Esophagus (tissue), 2 donors: ENCODE results near the gene CTNNA1. TPM values are rescaled to one million over a fixed set of nuclear protein-coding genes. Genes with fewer than 3 reads are reported as not detected.

Source experiments
- H3K27ac ChIP-seq, 2 donors: one replicate each; pipeline ENCODE4 v1.5.1; 2013; ENCODE audit warnings: low read depth in 2 of 2, mild to moderate bottlenecking in 2 of 2, inconsistent platforms in 1 of 2, low read length in 1 of 2, moderate library complexity in 1 of 2
- H3K27me3 ChIP-seq, 2 donors: one replicate each; pipeline ENCODE4 v1.6.1; 2013; ENCODE audit warnings: low read length in 2 of 2, control low read depth in 1 of 2, mild to moderate bottlenecking in 1 of 2; ENCODE audit not compliant: insufficient read depth in 2 of 2, control insufficient read depth in 1 of 2
- H3K36me3 ChIP-seq, 2 donors: one replicate each; pipeline ENCODE4 v1.6.1; 2013; ENCODE audit warnings: low read length in 1 of 2; ENCODE audit not compliant: control insufficient read depth in 2 of 2, insufficient read depth in 2 of 2
- H3K4me1 ChIP-seq, 2 donors: one replicate each; pipeline ENCODE4 v1.6.1; 2013; ENCODE audit warnings: low read length in 1 of 2; ENCODE audit not compliant: control insufficient read depth in 2 of 2, insufficient read depth in 2 of 2
- H3K4me3 ChIP-seq, 2 donors: one replicate each; pipeline ENCODE4 v1.5.1; 2013; ENCODE audit warnings: low read length in 2 of 2, mild to moderate bottlenecking in 2 of 2, low read depth in 1 of 2, moderate library complexity in 1 of 2
- H3K9me3 ChIP-seq, 2 donors: one replicate each; pipeline ENCODE4 v1.6.1; 2013; ENCODE audit warnings: mild to moderate bottlenecking in 2 of 2, low read depth in 1 of 2, low read length in 1 of 2, moderate library complexity in 1 of 2; ENCODE audit not compliant: control insufficient read depth in 2 of 2, insufficient read depth in 1 of 2
- WGBS, 2 donors: extraction: QIAGEN DNeasy Blood & Tissue Kit; methylation state at CpG; one replicate each; pipeline ENCODE4 v1.1.7; 2013; 5-methylcytosine and 5-hydroxymethylcytosine counted together
- polyA plus RNA-seq, 2 donors: library from polyadenylated mRNA; stranded (reverse); fragments of 200-250 nt; gene quantifications; one replicate each; pipeline ENCODE4 v1.2.3, GENCODE V29; 2013
- donor health status: healthy with polysubstance abuse.
- donor health status: Bipolar disorder and iron deficiency.

The CTNNA1 gene
- polyA plus RNA-seq, 2 donors, result 221 to 223 TPM

DNA sequence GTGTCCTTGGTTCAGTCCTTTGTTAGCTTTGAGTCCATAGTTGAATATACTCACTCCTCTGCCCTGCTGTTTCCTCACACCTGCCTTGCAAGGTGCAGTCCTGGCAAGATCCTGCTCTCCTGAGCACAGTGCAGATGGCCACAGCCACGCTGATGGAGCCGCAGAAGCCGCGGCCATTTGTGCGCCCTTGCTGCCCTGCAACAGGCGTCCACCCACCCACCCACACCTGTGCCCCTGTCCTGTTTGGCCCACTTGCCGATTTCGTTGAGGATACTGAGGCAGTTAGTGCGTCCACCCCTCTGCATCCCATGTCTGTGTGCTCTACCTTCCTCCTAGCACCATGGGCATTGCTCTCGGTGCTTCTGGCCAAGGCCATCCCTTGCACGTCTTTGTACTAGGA is 173.0 kb downstream of the CTNNA1 start:
- 89 to 95% methylated on average over 11 of the region's 11 CpGs for WGBS, 2 donors
- Histone ChIP-seq H3K4me1 (peaks cover 0 to 2% of the 10 kb centered on the region in 2 donors), H3K36me3 (peaks cover 18 to 42% of the 10 kb centered on the region in 2 donors), H3K9me3 (no peaks in the 10 kb centered on the region), H3K27me3 (no peaks in the 10 kb centered on the region), H3K4me3 (no peak overlapping the region), H3K27ac (no peak overlapping the region)

DNA sequence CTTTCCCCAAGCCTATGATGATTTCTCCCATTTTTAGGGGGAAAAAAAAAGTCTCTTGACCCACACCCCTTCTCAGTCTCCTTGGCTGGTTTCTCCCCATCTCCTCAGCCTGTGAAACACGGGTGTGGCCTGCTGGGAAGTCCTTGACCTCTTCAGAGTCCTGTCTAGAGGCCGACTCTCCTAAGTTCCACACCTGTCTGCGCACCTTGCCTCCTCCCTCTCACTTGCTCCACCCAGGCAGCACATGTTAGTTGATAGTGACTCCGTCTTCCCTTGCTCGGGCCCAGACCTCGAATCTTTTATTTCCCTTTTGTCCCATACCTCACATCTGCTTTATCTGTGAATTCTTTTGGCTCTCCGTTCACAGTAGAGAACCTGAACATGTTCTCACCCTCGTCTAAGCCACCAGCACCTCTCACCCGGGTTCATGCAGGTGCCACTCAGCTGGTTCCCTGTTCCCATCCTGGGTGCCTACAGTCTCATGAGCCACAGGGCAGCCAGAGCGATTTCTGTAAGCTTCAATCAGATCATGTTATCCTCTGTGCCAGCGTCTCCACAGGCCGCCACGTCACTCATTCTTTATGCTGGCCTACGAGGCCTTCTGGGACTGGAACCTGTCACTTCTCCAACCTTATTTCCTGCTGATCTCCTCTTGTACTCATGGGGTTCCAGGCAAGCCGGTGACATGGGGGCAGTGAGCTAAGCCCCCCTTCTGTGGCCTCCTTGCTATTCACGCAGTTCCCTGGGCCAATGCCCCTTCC is 173.6 kb downstream of the CTNNA1 start:
- WGBS, 2 donors, result 82 to 86% methylated on average over 16 of the region's 16 CpGs
- Histone ChIP-seq H3K4me3 (no peak overlapping the region), H3K27ac (no peak overlapping the region), H3K36me3 (peaks cover 22 to 48% of the 10 kb centered on the region in 2 donors), H3K9me3 (no peaks in the 10 kb centered on the region), H3K27me3 (no peaks in the 10 kb centered on the region), H3K4me1 (peaks cover 0 to 2% of the 10 kb centered on the region in 2 donors)

DNA sequence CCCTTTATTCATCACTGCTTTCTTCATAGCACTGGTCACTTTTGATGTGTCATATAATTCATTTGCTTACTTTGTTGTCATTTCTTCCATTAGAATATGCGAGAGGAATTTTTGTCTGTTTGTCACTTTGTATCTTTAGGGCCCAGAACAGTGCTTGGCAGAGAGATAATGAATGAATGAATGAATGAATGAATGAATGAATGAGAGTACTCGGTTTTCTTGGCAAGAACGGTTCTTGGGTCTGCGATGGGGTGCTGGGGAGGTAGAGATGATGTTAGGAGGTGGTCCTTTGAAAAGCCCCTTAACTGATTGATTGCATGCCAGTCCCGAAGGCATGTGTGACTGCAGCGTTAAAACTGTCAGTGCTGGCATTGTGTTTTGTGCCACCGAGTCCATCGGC is 174.3 kb downstream of the CTNNA1 start:
- Histone ChIP-seq H3K4me3 (no peak overlapping the region), H3K4me1 (peaks cover 0 to 2% of the 10 kb centered on the region in 2 donors), H3K27me3 (no peaks in the 10 kb centered on the region), H3K9me3 (no peaks in the 10 kb centered on the region), H3K27ac (no peak overlapping the region), H3K36me3 (peaks cover 28 to 55% of the 10 kb centered on the region in 2 donors)
- 75 to 77% methylated on average over 8 of the region's 8 CpGs for WGBS, 2 donors

DNA sequence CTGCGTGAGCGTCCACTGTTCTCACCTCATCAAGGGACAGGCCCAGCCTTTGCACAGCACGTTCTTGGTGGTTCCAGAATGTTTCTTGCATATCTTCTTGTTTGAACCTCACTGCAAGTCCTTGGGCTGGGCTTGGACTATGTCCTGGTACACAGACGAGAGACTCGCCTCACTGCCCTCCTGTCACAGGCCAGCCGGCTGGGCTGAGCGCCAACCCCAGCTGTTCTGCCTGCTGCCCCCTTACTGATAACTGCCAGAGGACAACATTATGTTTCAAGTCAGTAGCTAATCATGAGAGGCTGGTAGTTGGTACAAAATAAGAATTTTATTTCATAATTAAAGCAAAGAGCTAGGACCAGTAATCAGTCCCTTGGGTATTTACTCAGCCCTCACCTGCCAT is 174.8 kb downstream of the CTNNA1 start:
- no peak overlapping the region for H3K4me3 ChIP-seq
- H3K27ac ChIP-seq, result no peak overlapping the region
- H3K4me1 ChIP-seq, result peaks cover 0 to 2% of the 10 kb centered on the region in 2 donors
- H3K36me3 ChIP-seq, result peaks cover 30 to 59% of the 10 kb centered on the region in 2 donors
- H3K27me3 ChIP-seq, result no peaks in the 10 kb centered on the region
- 62 to 74% methylated on average over 7 of the region's 7 CpGs for WGBS, 2 donors
- no peaks in the 10 kb centered on the region for H3K9me3 ChIP-seq

DNA sequence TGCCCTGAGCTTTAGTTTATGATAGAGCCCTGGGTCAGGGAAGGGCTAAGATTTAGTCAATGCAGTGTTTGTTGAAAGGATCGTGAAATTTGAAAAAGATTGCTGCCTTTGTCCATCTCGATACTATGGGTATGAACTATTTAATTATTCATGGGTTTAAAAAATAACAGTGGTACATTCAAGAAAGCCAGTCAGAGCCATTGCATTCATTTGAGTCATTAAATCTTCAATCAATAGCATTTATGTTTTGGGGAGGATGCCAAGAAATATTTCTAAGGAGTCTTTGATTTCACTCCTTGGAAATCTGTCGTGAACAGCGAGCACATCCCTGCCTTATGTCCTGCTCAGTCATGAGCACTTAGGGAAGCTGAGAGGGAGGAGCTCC is 176.3 kb downstream of the CTNNA1 start:
- no peak overlapping the region for H3K4me3 ChIP-seq
- H3K4me1 ChIP-seq, result peaks cover 0 to 2% of the 10 kb centered on the region in 2 donors
- H3K9me3 ChIP-seq, result no peaks in the 10 kb centered on the region
- peaks cover 34 to 64% of the 10 kb centered on the region in 2 donors for H3K36me3 ChIP-seq
- H3K27ac ChIP-seq, result no peak overlapping the region
- WGBS, 2 donors, result 71 to 82% methylated on average over 4 of the region's 4 CpGs
- no peaks in the 10 kb centered on the region for H3K27me3 ChIP-seq

DNA sequence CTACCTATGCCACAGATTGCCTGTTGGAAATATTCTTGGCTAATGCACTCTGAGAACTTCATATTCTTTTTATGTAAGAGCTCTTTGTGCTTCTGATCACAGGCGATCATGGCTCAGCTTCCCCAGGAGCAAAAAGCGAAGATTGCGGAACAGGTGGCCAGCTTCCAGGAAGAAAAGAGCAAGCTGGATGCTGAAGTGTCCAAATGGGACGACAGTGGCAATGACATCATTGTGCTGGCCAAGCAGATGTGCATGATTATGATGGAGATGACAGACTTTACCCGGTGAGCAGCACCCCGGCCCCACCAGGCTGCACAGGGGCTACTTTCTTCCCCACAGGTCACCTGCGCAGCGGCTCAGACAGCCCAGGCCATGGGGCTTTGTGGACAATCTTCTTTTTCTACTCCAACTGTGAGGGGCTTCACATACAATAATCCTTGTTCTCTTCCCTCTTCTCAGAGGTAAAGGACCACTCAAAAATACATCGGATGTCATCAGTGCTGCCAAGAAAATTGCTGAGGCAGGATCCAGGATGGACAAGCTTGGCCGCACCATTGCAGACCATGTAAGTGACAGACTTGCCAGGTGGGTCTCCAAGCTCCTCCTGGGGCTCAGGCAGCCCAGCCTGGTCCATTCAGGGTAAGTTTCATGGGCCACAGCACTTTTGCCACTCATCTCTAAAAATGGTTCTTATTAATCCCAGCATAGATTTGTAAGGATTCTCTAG is 177.3 kb downstream of the CTNNA1 start:
- peaks cover 37 to 64% of the 10 kb centered on the region in 2 donors for H3K36me3 ChIP-seq
- H3K27me3 ChIP-seq, result no peaks in the 10 kb centered on the region
- H3K9me3 ChIP-seq, result peaks cover 0 to 2% of the 10 kb centered on the region in 2 donors
- peaks cover 0 to 2% of the 10 kb centered on the region in 2 donors for H3K4me1 ChIP-seq
- no peak overlapping the region for H3K4me3 ChIP-seq
- 83 to 88% methylated on average over 10 of the region's 10 CpGs for WGBS, 2 donors
- no peak overlapping the region for H3K27ac ChIP-seq

DNA sequence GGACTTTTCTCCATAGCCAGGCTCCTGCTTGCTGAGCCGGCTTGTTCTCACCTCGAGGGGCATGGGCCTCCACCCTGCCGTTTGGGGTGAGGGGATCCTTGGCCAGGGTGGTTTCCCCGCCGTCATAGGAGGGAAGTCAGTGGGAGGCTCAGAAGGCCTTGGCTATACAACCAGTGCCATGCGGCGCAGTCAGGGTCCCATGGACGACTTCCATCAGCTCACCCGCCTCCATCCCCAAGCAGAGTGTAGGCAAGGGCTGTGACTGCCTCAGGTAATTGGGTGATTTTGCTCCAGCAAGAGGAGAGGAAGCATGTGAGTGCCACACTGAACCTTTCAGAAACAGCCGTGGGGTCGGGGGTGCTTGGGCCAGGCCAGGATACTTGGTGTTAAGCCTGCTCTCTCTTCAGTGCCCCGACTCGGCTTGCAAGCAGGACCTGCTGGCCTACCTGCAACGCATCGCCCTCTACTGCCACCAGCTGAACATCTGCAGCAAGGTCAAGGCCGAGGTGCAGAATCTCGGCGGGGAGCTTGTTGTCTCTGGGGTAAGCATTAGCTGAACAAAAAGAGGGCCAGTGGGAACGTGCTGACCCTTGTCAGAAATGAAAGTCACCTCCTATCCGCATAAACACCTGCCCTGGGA is 179.1 kb downstream of the CTNNA1 start:
- no peak overlapping the region for H3K4me3 ChIP-seq
- H3K27me3 ChIP-seq, result no peaks in the 10 kb centered on the region
- 86% methylated on average over 20 of the region's 20 CpGs for WGBS, 2 donors
- H3K36me3 ChIP-seq, result peaks cover 30 to 55% of the 10 kb centered on the region in 2 donors
- no peak overlapping the region for H3K27ac ChIP-seq
- peaks cover 0 to 2% of the 10 kb centered on the region in 2 donors for H3K9me3 ChIP-seq
- peaks cover 0 to under 1% of the 10 kb centered on the region in 2 donors for H3K4me1 ChIP-seq

DNA sequence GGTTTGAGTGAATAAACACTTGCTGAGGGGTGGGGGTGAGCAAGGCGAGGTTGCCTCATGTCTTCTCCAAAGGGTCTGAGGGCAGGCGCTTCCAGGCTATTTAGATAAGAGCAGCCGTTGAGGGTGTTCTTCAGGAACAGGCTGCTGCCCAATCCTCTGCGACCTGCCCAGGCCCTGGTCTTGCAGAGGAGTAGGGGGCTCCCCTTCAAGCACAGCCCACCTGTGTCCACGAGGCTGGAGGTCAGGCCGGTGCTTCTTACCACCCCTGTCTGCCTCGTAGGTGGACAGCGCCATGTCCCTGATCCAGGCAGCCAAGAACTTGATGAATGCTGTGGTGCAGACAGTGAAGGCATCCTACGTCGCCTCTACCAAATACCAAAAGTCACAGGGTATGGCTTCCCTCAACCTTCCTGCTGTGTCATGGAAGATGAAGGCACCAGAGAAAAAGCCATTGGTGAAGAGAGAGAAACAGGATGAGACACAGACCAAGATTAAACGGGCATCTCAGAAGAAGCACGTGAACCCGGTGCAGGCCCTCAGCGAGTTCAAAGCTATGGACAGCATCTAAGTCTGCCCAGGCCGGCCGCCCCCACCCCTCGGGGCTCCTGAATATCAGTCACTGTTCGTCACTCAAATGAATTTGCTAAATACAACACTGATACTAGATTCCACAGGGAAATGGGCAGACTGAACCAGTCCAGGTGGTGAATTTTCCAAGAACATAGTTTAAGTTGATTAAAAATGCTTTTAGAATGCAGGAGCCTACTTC is 180.5 kb downstream of the CTNNA1 start:
- 89 to 90% methylated on average over 18 of the region's 18 CpGs for WGBS, 2 donors
- Histone ChIP-seq H3K27me3 (no peaks in the 10 kb centered on the region), H3K4me3 (no peak overlapping the region), H3K4me1 (peaks cover 0 to 7% of the 10 kb centered on the region in 2 donors), H3K36me3 (peaks cover 30 to 52% of the 10 kb centered on the region in 2 donors), H3K27ac (no peak overlapping the region), H3K9me3 (peaks cover 0 to 2% of the 10 kb centered on the region in 2 donors)

DNA sequence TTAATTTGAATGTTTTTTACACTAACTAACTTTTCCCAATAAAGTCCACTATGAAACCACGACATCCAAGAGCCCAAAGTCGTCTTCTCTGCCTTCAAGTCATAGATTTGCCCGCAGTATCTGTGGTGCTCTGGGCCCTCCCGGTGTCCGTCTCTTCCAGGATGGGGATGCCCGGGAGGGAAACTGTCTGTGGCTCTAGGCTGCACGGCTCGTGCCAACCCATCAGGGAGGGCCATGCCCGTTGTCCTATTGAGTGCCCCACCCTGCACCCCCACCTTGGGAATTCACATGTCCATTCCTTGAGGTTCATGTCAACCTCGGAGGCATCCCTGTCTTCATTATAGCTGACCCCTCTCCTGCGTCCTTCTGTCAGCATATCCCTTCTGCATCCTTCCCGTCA is 181.7 kb downstream of the CTNNA1 start:
- WGBS, 2 donors, result 87 to 88% methylated on average over 12 of the region's 12 CpGs
- peaks cover 26 to 50% of the 10 kb centered on the region in 2 donors for H3K36me3 ChIP-seq

More for the DNA sequence above, 181.7 kb downstream of the CTNNA1 start:
- Histone ChIP-seq H3K4me1 (peaks cover 0 to 7% of the 10 kb centered on the region in 2 donors), H3K9me3 (peaks cover 0 to 2% of the 10 kb centered on the region in 2 donors), H3K4me3 (no peak overlapping the region), H3K27ac (no peak overlapping the region), H3K27me3 (no peaks in the 10 kb centered on the region)
